Measurements from ENCODE around the gene FAIM2. TPM values are rescaled to one million over a fixed set of nuclear protein-coding genes. Genes with fewer than 3 reads are reported as not detected.

The FAIM2 gene
- total RNA-seq, 1 donor from 2014 or later, result 6.2 TPM

GRCh38 chr12:49939707-49940106 lies 36.0 kb upstream of the FAIM2 start:
- no peak for DNase-seq (ENCODE audit: low spot score)

- DNase-seq (ENCODE audit: low spot score), result no peak
These were observed 35.6 kb upstream of the FAIM2 start for GRCh38 chr12:49939307-49939706.

DNA sequence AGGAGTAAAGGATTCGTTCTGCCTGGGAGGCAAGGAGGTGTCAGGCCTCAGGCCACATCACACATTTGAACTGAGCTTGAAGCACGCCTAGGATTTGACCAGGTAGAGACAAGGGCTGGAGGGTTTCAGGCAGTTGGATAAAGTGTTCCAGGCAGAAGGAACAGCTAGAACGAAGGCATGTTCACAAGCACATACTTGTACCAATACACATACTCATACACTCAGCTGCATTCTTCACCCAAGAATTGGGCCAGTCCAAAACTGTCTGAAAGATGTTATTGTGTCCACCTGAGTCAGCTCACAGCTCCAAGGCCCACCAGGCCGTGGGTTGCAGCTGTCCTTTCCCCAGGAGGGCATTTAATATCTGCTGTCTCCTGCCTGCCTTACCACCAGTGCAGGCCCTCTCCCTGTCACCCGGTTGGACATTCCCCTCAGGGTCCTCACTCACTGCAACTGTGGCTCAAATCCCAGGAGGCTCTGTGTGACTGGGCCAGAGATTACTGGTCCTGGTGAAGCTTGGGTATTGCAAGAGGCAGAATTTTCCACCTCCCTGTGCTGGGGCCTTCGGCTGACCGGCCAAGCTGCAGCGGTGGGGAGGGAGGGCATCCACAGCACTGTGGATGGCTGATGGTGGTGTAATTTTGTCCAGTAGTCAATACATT lies 34.1 kb upstream of the FAIM2 start:
- DNase-seq (ENCODE audit: low spot score), result no peak

DNA sequence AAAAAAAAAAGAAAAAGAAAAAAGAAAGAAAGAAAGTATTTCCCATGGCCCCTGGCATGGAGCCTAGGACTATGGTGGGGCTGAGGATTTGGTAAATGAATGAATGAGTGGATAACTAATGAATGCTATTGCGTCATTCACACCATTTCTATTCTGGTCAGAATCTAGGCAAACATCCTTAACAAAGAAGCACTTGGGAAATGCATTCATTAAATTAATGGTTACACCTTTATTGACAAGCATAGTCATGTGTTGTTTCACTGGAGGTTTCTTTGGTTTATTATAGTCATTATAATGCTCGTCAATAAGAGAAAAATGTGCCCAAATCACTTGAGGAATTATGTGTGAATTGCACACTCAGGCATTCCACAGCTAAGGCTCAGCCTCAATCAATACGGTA lies 33.2 kb upstream of the FAIM2 start:
- DNase-seq (ENCODE audit: low spot score), result no peak

DNA sequence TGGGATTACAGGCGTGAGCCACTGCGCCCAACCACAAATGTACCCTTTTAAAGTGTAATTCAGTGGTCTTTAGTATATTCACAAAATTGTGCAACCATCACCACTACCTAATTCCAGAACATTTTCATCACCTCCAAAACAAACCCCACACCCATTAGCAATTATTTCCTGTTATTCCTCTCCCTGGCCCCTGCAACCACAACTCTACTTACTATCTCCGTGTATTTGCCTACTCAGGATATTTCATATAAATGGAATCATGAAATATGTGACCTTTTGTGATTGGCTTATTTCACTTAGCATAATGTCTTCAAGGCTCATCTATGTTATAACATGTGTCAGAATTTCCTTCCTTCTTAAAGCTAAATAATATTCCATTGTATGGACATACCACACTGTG lies 30.8 kb upstream of the FAIM2 start:
- DNase-seq (ENCODE audit: low spot score), result no peak

DNA sequence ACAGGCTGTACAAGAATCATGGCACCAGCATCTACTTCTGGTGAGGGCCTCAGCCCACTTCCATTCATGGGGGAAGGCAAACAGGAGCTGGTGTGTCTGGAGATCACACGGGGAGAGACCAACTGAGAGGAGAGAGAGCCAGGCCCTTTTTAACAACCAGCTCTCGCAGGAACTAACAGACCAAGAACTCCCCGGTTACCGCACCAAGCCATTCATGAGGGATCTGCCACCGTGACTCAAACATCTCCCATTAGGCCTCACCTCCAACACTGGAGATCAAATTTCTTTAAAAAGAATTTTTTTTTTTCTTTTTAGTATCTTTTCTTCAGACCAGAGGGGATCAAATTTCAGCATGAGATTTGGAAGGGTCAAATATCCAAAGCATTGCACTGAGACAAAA lies 30.1 kb upstream of the FAIM2 start:
- DNase-seq (ENCODE audit: low spot score), result no peak

- DNase-seq (ENCODE audit: low spot score), result no peak
These were observed 28.9 kb upstream of the FAIM2 start for GRCh38 chr12:49932533-49933130.

GRCh38 chr12:49932023-49932422 lies 28.3 kb upstream of the FAIM2 start:
- DNase-seq (ENCODE audit: low spot score), result no peak

- no peak for DNase-seq (ENCODE audit: low spot score)
These were observed 27.0 kb upstream of the FAIM2 start for GRCh38 chr12:49930515-49931288.

DNA sequence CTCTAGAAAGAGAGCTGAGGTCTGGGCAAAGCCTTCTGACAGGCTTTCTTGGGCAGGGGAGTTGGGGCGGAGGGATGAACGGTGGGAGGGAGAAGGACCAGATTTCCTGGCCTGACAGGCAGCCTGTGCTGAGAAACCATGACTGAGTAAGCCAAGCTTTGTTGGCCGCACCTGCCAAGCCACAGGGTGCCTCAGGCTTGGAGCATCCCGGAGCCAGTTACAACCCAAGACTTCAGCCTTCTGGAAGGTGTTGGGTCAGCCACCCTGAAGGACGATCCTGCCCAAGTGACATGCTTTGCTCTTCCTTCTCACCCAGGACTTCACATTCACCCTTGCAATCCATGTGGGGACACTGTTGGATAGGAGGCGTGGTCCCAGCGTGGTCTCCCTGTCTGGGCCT lies 25.9 kb upstream of the FAIM2 start:
- no peak for DNase-seq (ENCODE audit: low spot score)

GRCh38 chr12:49928471-49928870 lies 24.8 kb upstream of the FAIM2 start:
- no peak for DNase-seq (ENCODE audit: low spot score)

- DNase-seq (ENCODE audit: low spot score), result no peak
These were observed 21.9 kb upstream of the FAIM2 start for GRCh38 chr12:49925433-49926204.

DNA sequence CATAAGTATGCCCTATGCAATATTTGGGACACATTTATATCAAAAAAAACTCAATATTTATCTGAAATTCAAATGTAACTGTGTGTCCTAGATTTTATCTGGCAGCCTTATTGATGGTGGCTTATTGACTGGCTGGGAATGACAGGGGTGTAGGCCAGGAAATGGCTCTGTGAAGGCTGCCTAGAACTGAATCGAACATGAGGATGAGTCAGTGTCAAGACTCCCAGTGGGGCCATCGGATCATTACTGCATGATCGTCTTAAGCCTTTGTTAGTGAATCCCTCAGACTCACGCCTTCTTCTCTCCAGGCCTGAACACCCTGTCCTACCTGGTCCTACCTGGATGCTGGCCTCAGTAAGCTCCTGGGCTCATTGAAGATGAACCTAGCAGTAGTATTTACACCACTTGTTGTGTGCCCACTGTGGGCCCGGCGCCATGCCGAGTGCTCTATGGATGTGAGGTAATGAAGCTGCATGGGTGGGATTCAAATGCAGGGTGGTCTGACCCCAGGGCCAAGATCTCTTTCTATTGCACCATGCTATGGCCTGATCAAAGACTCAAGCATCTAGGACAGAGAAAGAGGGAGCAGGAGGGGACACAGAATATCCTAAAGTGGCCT lies 21.0 kb upstream of the FAIM2 start:
- DNase-seq (ENCODE audit: low spot score), result no peak

- DNase-seq (ENCODE audit: low spot score), result no peak
These were observed 20.3 kb upstream of the FAIM2 start for GRCh38 chr12:49923880-49924556.

DNA sequence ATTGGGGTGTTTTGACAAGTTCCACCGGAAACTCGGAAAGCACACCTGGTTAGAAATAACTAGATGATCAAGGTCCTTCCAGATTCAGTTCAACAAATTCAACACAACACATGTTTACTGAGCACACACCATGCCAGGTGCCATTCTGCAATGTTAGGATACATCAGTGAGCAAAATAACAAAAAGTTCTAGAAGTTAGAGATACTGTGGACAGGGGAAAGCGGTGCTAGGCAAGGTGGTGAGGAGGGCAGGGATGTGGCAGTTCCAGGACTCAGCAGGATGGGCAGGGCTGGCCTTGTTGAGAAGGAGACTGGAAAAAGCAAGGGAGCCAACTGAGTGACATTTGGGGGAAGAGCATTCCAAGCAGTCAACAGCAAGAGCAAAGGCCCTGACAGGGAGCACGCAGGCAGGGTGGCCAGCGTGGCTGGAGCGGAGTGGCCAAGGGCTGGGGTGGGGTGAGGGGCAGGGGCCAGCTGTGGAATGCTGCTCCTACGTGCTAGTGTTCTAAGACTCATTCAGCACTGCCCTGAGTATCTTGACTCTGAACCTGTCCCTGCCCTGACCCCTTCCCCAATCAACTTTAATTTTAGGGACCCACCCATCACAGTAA lies 19.4 kb upstream of the FAIM2 start:
- no peak for DNase-seq (ENCODE audit: low spot score)

- DNase-seq (ENCODE audit: low spot score), result no peak
These were observed 18.8 kb upstream of the FAIM2 start for GRCh38 chr12:49922349-49923034.

GRCh38 chr12:49921936-49922335 lies 18.2 kb upstream of the FAIM2 start:
- no peak for DNase-seq (ENCODE audit: low spot score)

DNA sequence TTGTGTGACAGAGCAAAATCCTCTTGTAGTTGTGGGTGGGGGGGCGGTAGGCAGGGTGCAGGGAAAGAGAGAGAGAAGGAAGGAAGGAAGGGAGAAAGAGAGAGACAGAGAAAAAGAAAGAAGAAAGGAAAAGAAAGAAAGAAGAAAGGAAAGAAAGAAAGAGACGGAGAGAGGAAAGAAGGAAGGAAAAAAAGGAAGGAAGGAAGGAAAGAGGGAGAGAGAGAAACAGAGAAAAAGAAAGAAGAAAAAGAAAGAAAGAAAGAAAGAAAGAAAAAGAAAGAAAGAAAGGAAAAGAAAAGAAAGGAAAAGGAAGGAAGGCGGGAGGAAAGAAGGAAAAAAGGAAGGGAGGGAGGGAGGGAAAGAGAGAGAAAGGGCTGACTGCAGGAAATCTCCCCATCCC lies 17.6 kb upstream of the FAIM2 start:
- DNase-seq (ENCODE audit: low spot score), result no peak

GRCh38 chr12:49920915-49921286 lies 17.2 kb upstream of the FAIM2 start:
- DNase-seq (ENCODE audit: low spot score), result no peak

DNA sequence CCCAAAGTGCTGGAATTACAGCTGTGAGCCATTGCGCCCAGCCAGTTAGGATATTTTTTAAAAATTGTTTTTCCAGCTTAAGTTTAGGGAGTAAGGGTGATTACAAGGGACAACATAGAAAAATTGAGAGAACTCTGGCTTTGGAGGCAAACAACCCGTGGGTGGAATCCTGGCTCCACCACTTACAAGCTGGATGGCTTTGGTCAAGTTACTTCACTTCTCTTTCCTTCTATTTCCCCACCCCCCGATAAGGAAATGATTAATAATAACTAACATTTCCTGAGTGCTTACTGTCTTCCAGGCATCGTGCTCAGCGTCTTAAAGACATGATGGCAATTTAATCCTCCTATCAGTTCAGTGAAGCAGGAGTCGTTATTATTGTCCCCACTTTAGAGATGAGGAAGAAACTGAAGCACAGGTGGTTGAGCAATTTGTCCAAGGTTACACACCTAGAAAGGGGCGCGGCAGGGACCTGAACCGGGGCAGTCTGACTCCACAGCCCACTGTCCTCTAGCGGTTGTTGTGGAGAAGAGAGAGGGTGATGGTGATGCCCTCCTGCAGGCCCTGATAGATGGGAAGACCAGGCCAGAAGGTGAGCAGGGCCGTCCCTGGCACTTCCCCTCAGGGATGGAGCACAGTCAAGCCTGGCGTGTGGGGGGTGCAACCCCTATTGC lies 16.7 kb upstream of the FAIM2 start:
- no peak for DNase-seq (ENCODE audit: low spot score)
